ENCODE results near the gene CCL26. TPM values are rescaled to one million over a fixed set of nuclear protein-coding genes. Genes with fewer than 3 reads are reported as not detected.

CCL26 gene
- total and polyA plus RNA-seq, 9 of the 15 experiments (the other 6 are each of a cell fraction or from before 2014, with no cell fraction given), result 2.3 to 26.8 (median 8.4) TPM

DNA sequence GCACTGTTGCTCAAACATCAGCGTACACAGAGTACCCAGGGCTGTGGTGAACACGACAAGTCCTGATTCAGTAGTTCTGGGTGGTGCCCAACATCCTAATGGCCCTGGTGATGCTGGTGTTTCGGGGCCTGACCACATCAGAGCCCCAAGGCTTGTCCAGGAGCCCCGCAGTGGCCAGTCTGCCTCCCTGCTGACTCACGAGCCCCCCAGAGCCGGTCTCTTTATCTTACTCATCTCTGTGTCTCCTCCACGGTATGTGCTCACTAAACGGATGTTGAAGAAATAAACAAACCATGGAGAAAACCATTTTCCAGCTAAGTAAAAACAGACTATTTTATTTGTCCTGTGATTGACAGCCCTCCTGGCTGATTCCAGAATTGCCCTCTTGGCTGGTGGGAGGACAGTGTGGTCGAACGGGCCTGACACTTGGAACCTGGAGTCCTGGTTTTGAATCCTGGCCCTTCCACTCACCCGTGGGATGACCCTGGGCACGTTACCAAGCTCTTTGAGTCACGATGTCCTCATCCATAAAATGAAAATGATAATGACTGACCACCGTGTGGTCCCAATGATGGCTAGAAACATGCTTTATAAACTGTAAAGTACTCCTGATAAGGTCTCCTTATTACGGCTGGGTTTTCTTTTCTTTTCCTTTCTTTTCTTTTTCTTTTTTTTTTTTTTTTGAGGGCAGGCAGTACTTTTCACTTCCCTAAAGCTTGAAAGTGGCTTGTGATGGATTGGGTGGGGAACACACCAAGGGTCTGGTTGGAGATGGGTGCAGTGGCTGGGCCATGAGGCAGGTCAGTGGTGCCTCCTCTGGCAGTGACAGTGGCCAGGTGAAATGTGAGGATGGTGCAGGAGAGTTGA is 39.0 kb downstream of the CCL26 start (continued):
- TF ChIP-seq SMARCA4 (IDR thresholded peaks at IDR 0.05), result peak; percentile 50; the same call in 1 of the 2 replicates
- TF ChIP-seq, protein P1, sequence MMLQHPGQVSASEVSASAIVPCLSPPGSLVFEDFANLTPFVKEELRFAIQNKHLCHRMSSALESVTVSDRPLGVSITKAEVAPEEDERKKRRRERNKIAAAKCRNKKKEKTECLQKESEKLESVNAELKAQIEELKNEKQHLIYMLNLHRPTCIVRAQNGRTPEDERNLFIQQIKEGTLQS (IDR thresholded peaks at IDR 0.05), result peak; percentile 64
- TF ChIP-seq, protein P1 (CRISPR knock-in tag; conservative IDR thresholded peaks at IDR 0.05), result no peak
- no peak for TF ChIP-seq MCM5 (IDR thresholded peaks at IDR 0.05; ENCODE audit: low read depth)
- TF ChIP-seq, protein P2, sequence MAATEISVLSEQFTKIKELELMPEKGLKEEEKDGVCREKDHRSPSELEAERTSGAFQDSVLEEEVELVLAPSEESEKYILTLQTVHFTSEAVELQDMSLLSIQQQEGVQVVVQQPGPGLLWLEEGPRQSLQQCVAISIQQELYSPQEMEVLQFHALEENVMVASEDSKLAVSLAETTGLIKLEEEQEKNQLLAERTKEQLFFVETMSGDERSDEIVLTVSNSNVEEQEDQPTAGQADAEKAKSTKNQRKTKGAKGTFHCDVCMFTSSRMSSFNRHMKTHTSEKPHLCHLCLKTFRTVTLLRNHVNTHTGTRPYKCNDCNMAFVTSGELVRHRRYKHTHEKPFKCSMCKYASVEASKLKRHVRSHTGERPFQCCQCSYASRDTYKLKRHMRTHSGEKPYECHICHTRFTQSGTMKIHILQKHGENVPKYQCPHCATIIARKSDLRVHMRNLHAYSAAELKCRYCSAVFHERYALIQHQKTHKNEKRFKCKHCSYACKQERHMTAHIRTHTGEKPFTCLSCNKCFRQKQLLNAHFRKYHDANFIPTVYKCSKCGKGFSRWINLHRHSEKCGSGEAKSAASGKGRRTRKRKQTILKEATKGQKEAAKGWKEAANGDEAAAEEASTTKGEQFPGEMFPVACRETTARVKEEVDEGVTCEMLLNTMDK (IDR thresholded peaks at IDR 0.05; ENCODE audit: borderline replicate concordance, insufficient read depth, low read depth, low read length, poor library complexity, severe bottlenecking), result no peak
- no peak for TF ChIP-seq RBM15 (IDR thresholded peaks at IDR 0.05; ENCODE audit: insufficient read depth, low read length)
- no peak for TF ChIP-seq HIVEP1 (CRISPR knock-in tag; IDR thresholded peaks at IDR 0.05)
- TF ChIP-seq ARID3B (CRISPR knock-in tag; IDR thresholded peaks at IDR 0.05; ENCODE audit: borderline replicate concordance), result no peak
- no peak for TF ChIP-seq NFIX (CRISPR knock-in tag; IDR thresholded peaks at IDR 0.05; ENCODE audit: low read depth)
- TF ChIP-seq MYC (IDR thresholded peaks at IDR 0.05; ENCODE audit: low read depth, low read length), result no peak
- no peak for TF ChIP-seq MYC (CRISPR knock-in tag; IDR thresholded peaks at IDR 0.05; ENCODE audit: borderline replicate concordance, low read depth)
- no peak for TF ChIP-seq ZNF512 (tag; IDR thresholded peaks at IDR 0.05)
- TF ChIP-seq CXXC5 (CRISPR knock-in tag; IDR thresholded peaks at IDR 0.05), result peak; percentile 36; the same call in 1 of the 2 replicates
- no peak for TF ChIP-seq ZNF23 (CRISPR knock-in tag; IDR thresholded peaks at IDR 0.05)
- TF ChIP-seq SLC30A9 (CRISPR knock-in tag; IDR thresholded peaks at IDR 0.05), result no peak
- TF ChIP-seq, protein P3, sequence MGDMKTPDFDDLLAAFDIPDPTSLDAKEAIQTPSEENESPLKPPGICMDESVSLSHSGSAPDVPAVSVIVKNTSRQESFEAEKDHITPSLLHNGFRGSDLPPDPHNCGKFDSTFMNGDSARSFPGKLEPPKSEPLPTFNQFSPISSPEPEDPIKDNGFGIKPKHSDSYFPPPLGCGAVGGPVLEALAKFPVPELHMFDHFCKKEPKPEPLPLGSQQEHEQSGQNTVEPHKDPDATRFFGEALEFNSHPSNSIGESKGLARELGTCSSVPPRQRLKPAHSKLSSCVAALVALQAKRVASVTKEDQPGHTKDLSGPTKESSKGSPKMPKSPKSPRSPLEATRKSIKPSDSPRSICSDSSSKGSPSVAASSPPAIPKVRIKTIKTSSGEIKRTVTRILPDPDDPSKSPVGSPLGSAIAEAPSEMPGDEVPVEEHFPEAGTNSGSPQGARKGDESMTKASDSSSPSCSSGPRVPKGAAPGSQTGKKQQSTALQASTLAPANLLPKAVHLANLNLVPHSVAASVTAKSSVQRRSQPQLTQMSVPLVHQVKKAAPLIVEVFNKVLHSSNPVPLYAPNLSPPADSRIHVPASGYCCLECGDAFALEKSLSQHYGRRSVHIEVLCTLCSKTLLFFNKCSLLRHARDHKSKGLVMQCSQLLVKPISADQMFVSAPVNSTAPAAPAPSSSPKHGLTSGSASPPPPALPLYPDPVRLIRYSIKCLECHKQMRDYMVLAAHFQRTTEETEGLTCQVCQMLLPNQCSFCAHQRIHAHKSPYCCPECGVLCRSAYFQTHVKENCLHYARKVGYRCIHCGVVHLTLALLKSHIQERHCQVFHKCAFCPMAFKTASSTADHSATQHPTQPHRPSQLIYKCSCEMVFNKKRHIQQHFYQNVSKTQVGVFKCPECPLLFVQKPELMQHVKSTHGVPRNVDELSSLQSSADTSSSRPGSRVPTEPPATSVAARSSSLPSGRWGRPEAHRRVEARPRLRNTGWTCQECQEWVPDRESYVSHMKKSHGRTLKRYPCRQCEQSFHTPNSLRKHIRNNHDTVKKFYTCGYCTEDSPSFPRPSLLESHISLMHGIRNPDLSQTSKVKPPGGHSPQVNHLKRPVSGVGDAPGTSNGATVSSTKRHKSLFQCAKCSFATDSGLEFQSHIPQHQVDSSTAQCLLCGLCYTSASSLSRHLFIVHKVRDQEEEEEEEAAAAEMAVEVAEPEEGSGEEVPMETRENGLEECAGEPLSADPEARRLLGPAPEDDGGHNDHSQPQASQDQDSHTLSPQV (IDR thresholded peaks at IDR 0.05), result peak; percentile 68; the same call in 1 of the 2 replicates
- no peak for TF ChIP-seq HNRNPL (IDR thresholded peaks at IDR 0.05; ENCODE audit: low read depth, low read length)
